Progenitor cell of endocrine pancreas (in vitro differentiated cells): ENCODE data around the gene CSAD. TPM values are rescaled to one million over a fixed set of nuclear protein-coding genes. Genes with fewer than 3 reads are reported as not detected.

ENCODE experiments used
- DNase-seq: peaks from one replicate; pipeline ENCODE4 v3.0.0; 2021; ENCODE audit warnings: low spot score; ENCODE audit not compliant: unreplicated experiment
- H3K27ac Mint-ChIP-seq: 2 replicates; pipeline ENCODE4 v1.8.0; 2021; ENCODE audit warnings: mild to moderate bottlenecking, moderate library complexity, mixed read lengths
- H3K27me3 Mint-ChIP-seq: 2 replicates; pipeline ENCODE4 v1.8.0; 2021; ENCODE audit warnings: mixed read lengths
- H3K36me3 Mint-ChIP-seq: 2 replicates; pipeline ENCODE4 v1.8.0; 2022; ENCODE audit warnings: mixed read lengths; ENCODE audit not compliant: insufficient read depth
- H3K4me1 Mint-ChIP-seq: 2 replicates; pipeline ENCODE4 v1.8.0; 2021; ENCODE audit warnings: low read depth, mixed read lengths
- H3K4me3 Mint-ChIP-seq: 2 replicates; pipeline ENCODE4 v1.8.0; 2021; ENCODE audit warnings: low read depth, mild to moderate bottlenecking, moderate library complexity, mixed read lengths
- H3K9me3 Mint-ChIP-seq: 2 replicates; pipeline ENCODE4 v1.8.0; 2021; ENCODE audit warnings: low read depth, mixed read lengths
- total RNA-seq: library from RNA; stranded (reverse); gene quantifications from 2 replicates; pipeline ENCODE4 v1.2.1, GENCODE V29; 2021
- TF ChIP-seq, protein P1 (sequence below): fragments of 200-600 bp; sonication (generic); IDR thresholded peaks from one replicate; pipeline ENCODE4 v1.5.0; 2021; ENCODE audit warnings: antibody characterized with exemption, mild to moderate bottlenecking; ENCODE audit not compliant: unreplicated experiment

The CSAD gene
- total RNA-seq, 1 donor from 2014 or later: 58.6 TPM

DNA sequence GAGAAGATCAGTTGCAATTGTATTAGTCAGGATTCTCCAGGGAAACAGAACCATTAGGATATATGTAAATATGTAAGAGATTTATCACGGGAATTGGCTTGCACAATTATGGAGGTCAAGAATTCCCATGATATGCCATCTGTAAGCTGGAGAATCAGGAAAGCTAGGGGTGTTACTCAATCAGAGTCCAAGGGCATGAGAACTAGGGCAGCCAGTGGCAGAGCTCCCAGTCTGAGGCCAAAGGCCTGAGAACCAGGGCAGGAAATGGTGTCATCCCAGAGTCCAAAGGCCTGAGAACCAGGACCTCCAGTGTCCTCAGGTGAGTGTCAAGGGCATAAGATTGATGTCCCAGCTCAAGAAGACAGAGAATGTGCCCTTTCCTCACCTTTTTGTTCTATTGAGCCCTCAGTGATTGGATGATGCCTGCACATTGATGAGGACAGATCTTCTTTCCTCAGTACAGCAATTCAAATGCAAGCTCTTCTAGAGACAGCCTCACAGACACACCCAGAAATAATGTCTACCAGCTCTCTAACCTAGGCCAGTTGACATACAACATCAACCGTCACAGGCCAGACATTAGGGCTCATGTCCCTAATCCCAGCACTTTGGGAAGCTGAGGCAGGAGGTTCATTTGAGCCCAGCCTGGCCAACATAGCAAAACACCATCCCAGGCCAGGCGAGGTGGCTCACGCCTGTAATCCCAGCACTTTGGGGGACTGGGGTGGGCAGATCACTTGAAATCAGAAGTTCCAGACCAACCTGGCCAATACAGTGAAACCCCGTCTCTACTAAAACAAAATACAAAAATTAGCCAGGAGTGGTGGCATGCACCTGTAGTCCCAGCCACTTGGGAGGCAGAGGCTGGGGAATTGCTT is 35.1 kb downstream of the CSAD start:
- H3K27ac Mint-ChIP-seq: no peak overlapping the region
- no peak for DNase-seq
- H3K9me3 Mint-ChIP-seq: no peaks in the 10 kb centered on the region
- no peaks in the 10 kb centered on the region for H3K27me3 Mint-ChIP-seq
- no peak overlapping the region for H3K4me3 Mint-ChIP-seq
- H3K36me3 Mint-ChIP-seq: no peaks in the 10 kb centered on the region
- peaks cover 7% of the 10 kb centered on the region for H3K4me1 Mint-ChIP-seq
- TF ChIP-seq, protein P1, sequence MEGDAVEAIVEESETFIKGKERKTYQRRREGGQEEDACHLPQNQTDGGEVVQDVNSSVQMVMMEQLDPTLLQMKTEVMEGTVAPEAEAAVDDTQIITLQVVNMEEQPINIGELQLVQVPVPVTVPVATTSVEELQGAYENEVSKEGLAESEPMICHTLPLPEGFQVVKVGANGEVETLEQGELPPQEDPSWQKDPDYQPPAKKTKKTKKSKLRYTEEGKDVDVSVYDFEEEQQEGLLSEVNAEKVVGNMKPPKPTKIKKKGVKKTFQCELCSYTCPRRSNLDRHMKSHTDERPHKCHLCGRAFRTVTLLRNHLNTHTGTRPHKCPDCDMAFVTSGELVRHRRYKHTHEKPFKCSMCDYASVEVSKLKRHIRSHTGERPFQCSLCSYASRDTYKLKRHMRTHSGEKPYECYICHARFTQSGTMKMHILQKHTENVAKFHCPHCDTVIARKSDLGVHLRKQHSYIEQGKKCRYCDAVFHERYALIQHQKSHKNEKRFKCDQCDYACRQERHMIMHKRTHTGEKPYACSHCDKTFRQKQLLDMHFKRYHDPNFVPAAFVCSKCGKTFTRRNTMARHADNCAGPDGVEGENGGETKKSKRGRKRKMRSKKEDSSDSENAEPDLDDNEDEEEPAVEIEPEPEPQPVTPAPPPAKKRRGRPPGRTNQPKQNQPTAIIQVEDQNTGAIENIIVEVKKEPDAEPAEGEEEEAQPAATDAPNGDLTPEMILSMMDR: no peak

DNA sequence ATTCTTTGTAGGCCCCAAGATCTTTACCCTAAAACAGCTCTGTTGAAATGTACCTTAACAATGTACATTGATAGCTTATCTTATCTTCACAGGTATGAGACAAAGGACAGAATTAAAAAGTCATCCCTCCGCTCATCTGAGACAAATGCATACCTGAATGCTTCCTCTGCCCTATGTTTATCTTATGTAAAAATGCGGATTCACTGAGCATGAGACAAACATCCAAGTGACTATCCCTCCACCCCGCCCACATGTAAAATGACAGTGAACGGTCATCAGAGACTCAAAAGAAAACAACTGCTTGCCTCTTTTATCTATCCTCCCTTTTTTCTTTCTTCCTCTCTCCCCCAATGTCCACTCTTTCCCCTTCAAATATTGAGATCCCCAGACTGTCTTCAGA is 37.4 kb downstream of the CSAD start:
- TF ChIP-seq, protein P1: no peak
- Mint-ChIP-seq H3K27me3 (no peaks in the 10 kb centered on the region), H3K4me1 (peaks cover 7% of the 10 kb centered on the region), H3K27ac (no peak overlapping the region), H3K4me3 (no peak overlapping the region), H3K9me3 (peaks cover 4% of the 10 kb centered on the region), H3K36me3 (peaks cover 1% of the 10 kb centered on the region)
- DNase-seq: no peak

DNA sequence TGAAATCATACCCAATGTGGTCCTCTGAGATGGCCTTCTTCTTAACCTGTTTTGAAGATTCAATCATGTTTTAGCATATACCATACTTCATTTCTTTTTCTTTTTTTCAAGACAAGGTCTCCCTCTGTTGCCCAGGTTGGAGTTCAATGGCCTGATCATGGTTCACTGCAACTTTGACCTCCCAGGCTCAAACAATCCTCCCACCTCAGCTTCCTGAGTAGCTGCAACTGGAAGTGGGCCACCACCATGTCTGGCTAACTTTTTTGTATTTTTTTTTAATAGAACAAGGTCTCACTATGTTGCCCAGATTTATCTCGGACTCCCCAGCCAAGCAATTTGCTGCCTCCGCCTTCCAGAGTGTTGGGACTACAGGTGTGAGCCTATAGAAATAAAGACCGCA is 47.0 kb downstream of the CSAD start:
- Mint-ChIP-seq H3K27ac (no peak overlapping the region), H3K4me1 (no peaks in the 10 kb centered on the region), H3K4me3 (no peak overlapping the region), H3K27me3 (peaks cover 4% of the 10 kb centered on the region), H3K9me3 (peaks cover 9% of the 10 kb centered on the region), H3K36me3 (peaks cover 2% of the 10 kb centered on the region)
- no peak for DNase-seq
- TF ChIP-seq, protein P1: no peak

DNA sequence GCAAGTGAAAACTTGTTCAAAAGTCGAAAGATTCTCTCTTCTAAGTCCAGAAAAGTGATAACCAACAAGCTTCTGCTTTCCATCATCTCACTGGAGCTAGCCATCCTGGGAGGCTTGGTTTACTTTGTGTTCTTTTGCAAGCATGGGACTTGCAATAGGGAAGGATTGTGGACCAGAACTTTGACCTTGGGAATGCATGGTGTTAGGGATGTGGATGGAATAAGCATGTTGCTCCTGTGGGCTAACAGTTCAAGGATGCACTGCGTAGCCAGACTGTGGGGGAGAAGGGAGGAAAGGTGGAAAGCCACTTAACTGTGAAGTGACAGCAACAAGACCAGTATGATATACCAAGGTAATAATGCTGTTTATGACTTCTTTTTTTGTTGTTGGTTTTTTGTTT is 48.9 kb downstream of the CSAD start:
- no peaks in the 10 kb centered on the region for H3K4me1 Mint-ChIP-seq
- DNase-seq: no peak
- H3K27ac Mint-ChIP-seq: no peak overlapping the region
- H3K36me3 Mint-ChIP-seq: no peaks in the 10 kb centered on the region
- H3K9me3 Mint-ChIP-seq: no peaks in the 10 kb centered on the region
- H3K27me3 Mint-ChIP-seq: peaks cover 7% of the 10 kb centered on the region
- no peak overlapping the region for H3K4me3 Mint-ChIP-seq
- TF ChIP-seq, protein P1: no peak

DNA sequence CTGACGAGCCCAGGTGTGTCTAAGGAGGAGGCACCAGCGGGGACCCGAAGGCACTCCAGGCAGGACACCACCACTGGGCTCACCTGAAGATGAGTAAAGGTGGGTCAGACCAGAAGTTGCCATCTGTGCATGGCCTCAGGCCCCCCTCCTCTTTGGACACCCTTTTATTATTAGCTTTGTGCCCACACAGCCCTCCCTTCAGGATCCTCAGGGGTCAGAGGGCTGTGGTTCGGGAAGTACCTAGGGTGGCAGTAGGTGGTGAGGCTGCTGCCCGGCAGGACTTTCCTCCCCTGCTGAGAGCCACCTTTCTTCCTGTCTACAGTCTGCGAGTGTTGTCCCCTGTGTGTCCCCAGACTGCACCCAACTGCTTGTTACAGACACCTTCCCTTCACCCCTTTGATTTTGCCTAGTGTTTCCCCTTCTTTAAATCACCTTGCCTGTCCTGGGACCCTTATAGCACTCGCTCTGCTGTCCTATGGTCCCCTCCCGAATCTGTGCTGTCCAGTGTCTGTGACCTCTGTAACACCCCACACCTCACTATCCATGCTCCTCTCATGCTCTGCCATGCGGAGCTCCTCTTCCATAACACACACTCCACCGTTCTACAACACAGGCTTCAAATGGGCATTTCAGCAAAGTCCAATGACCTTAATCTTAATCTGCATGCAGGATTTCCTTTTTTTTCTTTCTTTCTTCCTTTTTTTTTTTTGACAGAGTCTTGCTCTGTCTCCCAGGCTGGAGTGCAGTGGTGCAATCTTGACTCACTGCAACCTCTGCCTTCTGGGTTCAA is 51.8 kb downstream of the CSAD start:
- Mint-ChIP-seq H3K27me3 (peaks cover 7% of the 10 kb centered on the region), H3K9me3 (no peaks in the 10 kb centered on the region), H3K27ac (no peak overlapping the region), H3K4me3 (no peak overlapping the region), H3K36me3 (peaks cover 1% of the 10 kb centered on the region), H3K4me1 (no peaks in the 10 kb centered on the region)
- TF ChIP-seq, protein P1: no peak
- no peak for DNase-seq
